Pulmonary artery endothelial cell (primary cell): ENCODE measurements around the gene NEXMIF. TPM values are rescaled to one million over a fixed set of nuclear protein-coding genes. Genes with fewer than 3 reads are reported as not detected.
"Not testable (repeated sequence)": the region's sequence is repeated elsewhere in the genome, so short reads cannot be mapped to it uniquely, and the experiment has no call there.

ENCODE experiments used
- DNase-seq: peaks from one replicate; pipeline ENCODE4 v3.0.0-alpha.2; 2011; ENCODE audit warnings: low read depth, low spot score
- total RNA-seq: library from RNA; depleted of rRNA; stranded (reverse); fragments of >200 nt; gene quantifications from 2 replicates; pipeline ENCODE4 v1.2.3, GENCODE V29; 2014

Gene NEXMIF
- total RNA-seq, 1 donor from 2014 or later: not detected

DNA sequence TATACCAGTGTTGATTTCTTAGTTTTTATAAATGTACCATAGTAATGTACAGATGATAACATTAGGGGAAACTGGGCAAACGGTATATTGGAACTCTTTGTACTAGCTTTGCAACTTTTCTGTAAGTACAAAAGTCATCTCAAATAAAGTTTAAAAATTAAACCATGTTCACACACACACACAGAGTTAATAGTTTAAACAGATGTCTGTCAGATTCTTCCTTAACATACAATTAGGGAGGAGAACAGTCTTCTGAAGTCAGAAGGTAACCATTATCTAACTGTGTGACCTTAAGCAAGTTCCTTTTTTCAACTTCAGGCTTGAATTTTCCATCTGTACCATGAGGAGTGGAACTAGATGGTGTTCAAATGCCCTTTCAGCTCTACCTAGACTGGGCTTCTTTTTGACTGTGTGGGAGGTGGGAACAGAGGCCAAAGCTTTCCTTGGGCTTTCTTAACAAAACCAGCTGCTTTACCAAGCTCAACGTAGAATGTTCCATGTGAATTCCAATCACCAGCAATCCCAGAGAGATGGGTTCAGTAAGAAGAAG lies 127.8 kb downstream of the NEXMIF start:
- DNase-seq: no peak

DNA sequence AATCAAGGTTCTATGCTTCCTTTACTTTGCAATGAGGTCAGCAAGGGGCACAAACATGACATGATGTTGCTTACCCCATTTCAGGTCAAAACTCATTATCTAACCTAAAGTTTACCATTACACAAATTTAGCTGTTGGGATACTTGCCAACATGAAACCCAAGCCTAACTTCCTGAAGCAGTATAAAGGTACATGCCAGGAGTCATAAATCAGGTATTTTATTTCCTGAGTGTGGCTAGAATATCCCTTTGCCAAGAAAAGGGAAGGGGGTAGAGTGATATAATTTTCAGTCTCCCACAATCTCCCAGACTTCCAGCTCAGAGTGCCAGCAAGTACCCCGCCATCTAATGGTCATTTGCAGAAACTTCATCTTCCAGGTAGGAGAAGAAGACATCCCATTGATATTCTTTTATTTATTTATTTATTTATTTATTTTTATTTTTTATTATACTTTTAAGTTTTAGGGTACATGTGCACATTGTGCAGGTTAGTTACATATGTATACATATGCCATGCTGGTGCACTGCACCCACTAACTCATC lies 136.6 kb downstream of the NEXMIF start:
- no peak for DNase-seq

DNA sequence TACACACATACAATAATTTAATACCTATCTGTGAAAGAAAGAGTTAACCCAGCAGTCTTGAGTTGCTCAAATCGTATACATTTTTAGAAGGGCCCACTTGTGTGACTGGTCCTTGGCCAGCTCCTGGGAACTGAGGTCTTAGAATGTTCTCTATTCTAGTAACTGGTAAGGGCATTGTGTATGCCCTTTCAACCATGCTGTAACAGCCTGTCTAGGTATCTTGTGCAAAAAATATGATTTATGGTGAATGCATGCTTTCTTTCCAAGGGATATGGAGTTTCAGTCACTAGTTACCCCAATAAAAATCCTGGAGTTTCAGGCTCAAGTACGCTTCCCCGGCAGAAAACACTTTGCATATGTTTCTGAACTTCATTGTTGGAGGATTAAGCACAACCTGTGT lies 140.6 kb downstream of the NEXMIF start:
- no peak for DNase-seq

DNA sequence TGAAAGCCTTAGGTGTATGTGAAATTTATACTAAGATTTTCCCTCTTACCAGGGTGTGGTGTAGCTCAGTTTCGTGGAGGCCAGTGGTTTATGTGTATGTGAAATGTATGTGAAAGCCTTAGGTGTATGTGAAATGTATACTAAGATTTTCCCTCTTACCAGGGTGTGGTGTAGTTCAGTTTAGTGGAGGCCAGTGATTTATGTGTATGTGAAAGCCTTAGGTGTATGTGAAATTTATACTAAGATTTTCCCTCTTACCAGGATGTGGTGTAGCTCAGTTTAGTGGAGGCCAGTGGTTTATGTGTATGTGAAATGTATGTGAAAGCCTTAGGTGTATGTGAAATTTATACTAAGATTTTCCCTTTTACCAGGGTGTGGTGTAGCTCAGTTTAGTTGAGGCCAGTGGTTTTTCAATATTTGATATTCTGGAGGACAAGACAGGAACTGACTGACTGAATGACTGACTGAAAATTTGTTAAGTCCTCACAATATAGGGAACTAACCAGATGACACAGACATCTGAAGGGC lies 143.7 kb downstream of the NEXMIF start:
- DNase-seq: no peak

DNA sequence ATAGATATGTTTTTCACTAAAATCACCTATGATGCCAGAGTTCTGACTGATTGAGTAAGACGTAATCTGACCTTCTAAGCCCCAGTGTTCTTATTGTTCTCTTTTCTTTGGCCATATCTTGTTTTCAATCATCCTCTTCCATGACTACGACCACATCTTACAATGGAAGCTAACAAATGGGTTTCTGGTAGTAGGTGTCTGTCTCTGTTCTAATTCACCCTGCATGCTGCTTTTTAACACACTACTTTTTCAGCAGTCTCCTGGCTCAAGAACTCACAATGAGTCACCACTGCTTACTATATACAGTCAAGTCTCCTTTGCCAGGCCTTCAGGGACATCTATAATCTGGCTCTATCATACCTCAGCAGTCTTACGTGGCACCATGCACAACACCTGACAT lies 146.1 kb downstream of the NEXMIF start:
- DNase-seq: no peak

DNA sequence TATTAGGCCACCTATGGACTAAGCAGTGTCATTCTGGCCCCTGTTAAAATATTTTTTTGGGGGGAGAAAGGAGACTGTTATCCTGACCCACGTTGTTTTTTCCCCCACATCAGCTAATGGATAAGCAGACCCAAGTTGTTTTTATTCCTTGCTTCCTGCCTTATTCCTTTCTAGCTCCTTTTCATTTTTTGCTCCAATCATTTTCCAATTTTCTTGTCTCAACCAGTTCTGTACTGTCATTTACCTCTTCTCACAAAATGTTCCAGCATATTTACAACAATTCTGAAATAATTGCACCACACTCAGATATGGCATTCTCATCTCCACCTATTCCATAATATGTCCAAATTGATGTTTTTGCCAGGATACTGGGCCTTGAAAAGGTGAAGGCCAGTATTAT lies 150.3 kb downstream of the NEXMIF start:
- DNase-seq: no peak

DNA sequence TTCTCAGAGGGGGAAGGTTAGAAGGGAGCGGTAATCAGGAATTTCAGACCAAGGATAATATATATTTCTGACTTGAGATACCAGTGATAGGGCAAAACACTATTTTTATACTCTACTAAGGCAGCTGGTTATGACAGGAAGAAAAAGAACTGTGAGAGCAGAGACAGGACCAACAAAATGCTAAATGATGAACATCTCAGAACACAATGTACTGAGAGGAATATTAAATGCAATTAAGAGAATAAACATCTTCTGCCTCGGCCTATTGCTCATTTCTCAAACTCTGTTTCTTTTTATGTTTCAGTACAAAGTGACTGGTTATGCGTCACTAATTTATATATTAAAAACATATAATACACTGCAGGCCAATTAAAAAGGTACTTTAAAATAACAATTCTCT lies 188.8 kb downstream of the NEXMIF start:
- no peak for DNase-seq

DNA sequence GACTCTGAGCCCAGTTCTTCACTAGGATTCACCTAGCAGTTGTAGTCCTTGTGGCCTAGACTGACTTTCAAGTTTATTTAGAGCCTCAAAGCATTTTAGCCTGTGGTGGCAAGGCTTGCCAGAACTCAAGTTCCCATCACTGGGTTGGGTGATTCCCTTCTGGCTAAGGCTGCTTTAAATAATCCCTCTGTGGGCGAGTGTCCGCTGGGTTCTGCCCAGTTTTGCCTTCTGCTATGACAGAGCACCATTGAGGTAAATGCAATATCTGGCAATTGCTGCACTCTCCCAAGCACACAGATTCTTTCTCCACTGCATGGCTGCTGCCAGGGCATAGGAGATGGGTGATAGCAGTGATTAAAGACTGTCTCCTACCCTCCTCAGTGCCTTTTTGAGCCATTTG lies 220.0 kb downstream of the NEXMIF start:
- no peak for DNase-seq

DNA sequence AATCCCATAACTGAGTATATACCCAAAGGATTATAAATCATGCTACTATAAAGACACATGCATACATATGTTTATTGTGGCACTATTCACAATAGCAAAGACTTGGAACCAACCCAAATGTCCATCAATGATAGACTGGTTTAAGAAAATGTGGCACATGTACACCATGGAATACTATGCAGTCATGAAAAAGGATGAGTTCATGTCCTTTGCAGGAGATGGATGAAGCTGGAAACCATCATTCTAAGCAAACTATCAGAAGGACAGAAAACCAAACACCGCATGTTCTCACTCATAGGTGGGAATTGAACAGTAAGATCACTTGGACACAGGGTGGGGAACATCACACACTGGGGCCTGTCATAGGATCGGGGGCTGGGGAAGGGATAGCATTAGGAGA lies 223.9 kb downstream of the NEXMIF start:
- not testable (repeated sequence) for DNase-seq

DNA sequence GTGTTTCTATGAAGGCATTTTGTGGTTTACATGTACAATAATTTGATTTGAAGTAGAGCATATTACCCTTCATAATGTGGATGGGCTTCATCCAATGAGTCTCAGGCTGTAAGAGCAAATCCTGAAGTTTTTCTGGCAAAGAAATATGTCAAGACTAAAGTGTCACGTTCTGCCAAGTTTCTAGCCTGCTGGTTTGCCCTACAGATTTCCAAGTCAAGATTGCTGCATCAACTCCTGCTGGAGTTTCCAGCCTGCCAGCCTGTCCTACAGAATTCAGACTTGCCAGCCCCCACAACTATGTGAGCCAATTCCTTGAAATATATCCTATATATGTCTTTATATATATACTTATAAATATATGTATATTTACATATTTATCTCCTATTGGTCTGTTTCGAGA lies 240.8 kb downstream of the NEXMIF start:
- no peak for DNase-seq

Other genes starting within 250 kb of the NEXMIF start
- gene ABCB7, start 230.8 kb upstream of the NEXMIF start, total RNA-seq: 32.5 and 37.5 TPM in 2 replicates